H54 (cell line): ENCODE data around the gene PRPF40A.

ENCODE experiments used
- DNase-seq: peaks from one replicate; pipeline ENCODE4 v3.0.0; 2011; ENCODE audit warnings: low spot score, mixed read lengths; ENCODE audit not compliant: insufficient read length
- FAIRE-seq: peaks from 3 replicates; lab custom pipeline; 2011; peaks lifted over from hg19 to GRCh38; lab: Jason Lieb, UNC
- POLR2A ChIP-seq: IDR thresholded peaks from 2 replicates; pipeline ENCODE4 v1.6.1; 2011; ENCODE audit warnings: low read depth, mild to moderate bottlenecking, low read length

Gene PRPF40A

GRCh38 chr2:152651834-152652233 is 65.4 kb downstream of the PRPF40A start:
- FAIRE-seq, result no peak
- TF ChIP-seq POLR2A, result no peak
- DNase-seq, result no peak

- TF ChIP-seq POLR2A, result no peak
- DNase-seq, result no peak
- no peak for FAIRE-seq
Observed at GRCh38 chr2:152650768-152651371, 66.4 kb downstream of the PRPF40A start.

- FAIRE-seq (no peak), DNase-seq (no peak)
- TF ChIP-seq POLR2A, result no peak
Observed at GRCh38 chr2:152649997-152650396, 67.3 kb downstream of the PRPF40A start.

DNA sequence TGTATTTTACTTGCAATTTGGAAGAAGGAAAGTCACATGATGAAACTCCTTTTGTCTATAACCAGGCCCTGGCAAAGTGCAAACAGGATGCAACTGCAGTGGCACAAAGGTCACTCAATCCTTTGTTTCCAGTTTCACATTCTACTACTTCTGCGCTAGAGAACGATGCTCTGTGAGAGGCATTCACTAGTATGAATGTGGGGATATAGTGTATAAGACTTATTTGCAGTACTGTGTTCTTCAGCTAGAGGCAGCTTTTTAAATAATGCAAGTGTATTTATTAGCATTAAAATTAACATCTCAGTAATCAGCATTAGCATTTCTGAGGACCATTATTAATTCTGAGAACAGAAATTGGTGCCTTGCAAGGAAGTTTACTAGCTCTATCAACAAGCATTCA is 68.9 kb downstream of the PRPF40A start:
- no peak for DNase-seq
- FAIRE-seq, result peak; percentile 75
- TF ChIP-seq POLR2A, result no peak

GRCh38 chr2:152647552-152647951 is 69.7 kb downstream of the PRPF40A start:
- no peak for DNase-seq
- no peak for TF ChIP-seq POLR2A
- FAIRE-seq, result no peak

DNA sequence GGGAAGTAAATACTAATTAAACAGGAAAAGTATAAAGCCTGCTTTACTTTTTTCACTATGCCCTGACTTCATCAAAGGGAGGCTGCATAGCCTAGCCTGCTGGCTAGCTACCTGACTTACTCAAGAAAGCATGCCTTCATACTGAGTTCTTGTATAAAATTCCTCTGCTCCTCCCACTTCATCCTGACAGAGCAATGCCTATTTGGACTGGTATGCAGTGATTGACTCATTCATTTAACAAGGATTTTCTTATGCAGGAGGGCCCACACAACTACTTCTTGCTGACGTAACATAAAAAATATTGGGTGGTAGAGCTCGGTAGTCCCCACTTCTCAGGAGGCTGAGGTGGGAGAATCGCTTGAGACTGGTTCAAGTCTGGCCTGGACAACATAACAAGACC is 70.5 kb downstream of the PRPF40A start:
- TF ChIP-seq POLR2A, result no peak
- DNase-seq (peak; percentile 61), FAIRE-seq (peak; percentile 98)

DNA sequence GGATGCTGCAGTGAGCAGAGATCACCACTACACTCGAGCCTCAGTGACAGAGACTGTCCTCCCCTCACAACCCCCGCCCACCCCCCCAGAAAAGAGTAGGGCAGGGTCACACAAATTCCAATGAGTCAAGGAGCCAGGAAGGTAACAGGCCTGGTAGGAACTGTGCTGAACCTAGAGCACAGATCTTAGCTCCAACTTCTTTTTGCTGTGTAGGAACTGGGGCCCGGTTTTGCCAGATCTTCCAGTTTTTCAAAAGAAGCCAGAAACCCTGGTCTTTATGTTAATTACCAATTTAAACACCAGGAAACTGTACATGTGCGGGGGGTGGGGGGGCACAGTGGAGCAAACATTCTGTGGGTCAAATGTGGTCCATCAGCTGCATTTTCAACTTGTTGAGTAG is 71.0 kb downstream of the PRPF40A start:
- no peak for DNase-seq
- TF ChIP-seq POLR2A, result no peak
- no peak for FAIRE-seq

GRCh38 chr2:152644189-152644873 is 72.9 kb downstream of the PRPF40A start:
- DNase-seq (no peak), FAIRE-seq (no peak)

DNA sequence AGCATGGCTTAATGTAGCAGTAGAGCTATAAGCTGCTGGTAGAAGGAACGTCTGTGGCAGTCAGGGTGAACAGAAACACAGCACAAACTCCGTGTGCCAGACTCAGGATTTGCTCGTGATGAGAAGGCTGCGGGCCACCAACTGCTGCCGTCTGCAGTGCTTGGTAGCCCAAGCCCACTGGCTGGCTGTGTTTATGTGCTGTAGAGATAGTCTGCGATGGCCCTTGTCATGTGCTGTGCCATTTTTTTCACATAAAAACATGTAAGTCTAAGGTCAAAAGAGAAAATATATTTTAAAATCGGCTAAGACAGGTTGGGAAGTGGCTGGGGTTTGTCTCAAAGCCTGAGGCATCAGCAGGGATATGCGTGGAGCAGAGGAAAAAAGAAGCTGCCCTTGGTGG is 78.7 kb downstream of the PRPF40A start:
- FAIRE-seq, result no peak
- no peak for DNase-seq
- no peak for TF ChIP-seq POLR2A

More at GRCh38 chr2:152644189-152644873, 72.9 kb downstream of the PRPF40A start:
- TF ChIP-seq POLR2A, result no peak

DNA sequence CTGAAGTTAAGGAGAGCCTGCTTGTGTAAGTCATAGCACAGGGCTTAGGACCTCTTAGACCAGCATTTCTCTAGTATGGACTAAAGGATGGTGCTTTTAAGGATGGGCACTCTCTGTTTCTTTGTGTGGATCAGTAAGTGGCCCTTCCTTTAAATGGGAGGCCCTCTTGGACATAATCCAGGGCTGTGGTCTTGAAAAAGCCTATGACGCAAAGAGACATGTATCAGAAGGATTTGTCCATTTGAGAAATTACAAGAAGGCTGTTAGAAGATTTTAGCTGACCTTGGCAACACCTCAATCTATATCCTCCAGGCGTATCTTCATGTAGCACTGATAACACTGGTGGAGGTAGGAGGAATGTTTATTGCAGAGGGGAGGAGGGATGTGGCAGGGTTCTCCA is 79.2 kb downstream of the PRPF40A start:
- no peak for TF ChIP-seq POLR2A

GRCh38 chr2:152637251-152637650 is 80.0 kb downstream of the PRPF40A start:
- no peak for TF ChIP-seq POLR2A
- DNase-seq (no peak), FAIRE-seq (no peak)

More for the DNA sequence above, 79.2 kb downstream of the PRPF40A start:
- FAIRE-seq (no peak), DNase-seq (no peak)

- TF ChIP-seq POLR2A, result no peak
- peak; percentile 43 for DNase-seq
- peak; percentile 33 for FAIRE-seq
Observed at GRCh38 chr2:152635635-152636298, 81.5 kb downstream of the PRPF40A start.

DNA sequence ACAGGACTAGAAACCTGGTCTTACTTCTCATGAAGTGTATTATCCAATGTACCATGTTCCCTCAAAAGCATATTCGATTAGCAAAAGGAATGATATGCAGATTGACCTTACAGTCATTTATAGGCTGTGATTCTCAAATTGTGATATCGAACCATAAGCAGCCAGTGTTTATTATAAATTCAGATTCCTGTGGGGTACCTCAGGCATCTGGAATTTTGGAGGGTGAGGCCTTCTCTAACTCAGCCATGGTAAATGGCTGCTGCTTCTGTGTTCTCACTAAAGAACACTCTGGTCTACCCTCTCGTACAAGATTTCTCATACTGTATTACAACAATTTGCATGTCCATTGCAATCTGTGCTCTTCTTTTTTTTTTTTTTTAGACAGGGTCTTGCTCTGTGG is 84.5 kb downstream of the PRPF40A start:
- no peak for TF ChIP-seq POLR2A
- DNase-seq (no peak), FAIRE-seq (no peak)

DNA sequence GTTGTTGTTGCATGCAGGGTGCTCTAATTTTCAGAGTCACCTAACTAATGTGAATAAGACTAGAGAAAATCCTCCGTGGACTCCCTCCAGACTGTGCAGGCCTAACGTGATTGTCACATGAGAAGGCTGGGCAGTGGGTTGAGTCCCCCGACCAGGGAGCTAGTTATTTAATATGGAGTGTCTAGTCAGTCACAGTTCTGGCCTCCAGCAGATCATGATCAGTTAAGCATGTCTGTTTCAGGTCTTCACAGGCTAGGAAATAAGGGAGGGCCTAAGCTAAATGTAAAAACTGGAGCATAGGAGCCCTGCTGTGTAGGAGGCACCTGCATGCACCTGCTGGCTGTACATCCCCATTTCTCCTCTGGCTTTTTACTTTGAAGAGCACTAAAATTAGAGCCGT is 86.8 kb downstream of the PRPF40A start:
- DNase-seq, result no peak
- no peak for TF ChIP-seq POLR2A
- no peak for FAIRE-seq
